Measurements from ENCODE around the gene DSCAM. TPM values are rescaled to one million over a fixed set of nuclear protein-coding genes. Genes with fewer than 3 reads are reported as not detected.

Gene DSCAM
- total and polyA plus RNA-seq, 2 donors (not counting 1 experiment from before 2014, with no cell fraction given), result under 0.01 to 0.01 TPM

- no peak overlapping the region for H3K4me2 ChIP-seq (ENCODE audit: extremely low read depth, insufficient read depth, low read length)
- DNase-seq (ENCODE audit: low read depth in 2 of 2), result no peak
- H3K4me3 ChIP-seq (replicated peaks in 1 of 4; ENCODE audit: control extremely low read depth in 1 of 4, insufficient read depth in 1 of 4, low read depth in 3 of 4, low read length in 4 of 4), result no peak overlapping the region
- no peak overlapping the region for H2AFZ ChIP-seq (ENCODE audit: low read length)
- H3K27me3 ChIP-seq (ENCODE audit: control insufficient read depth, insufficient read depth, low read length), result no peaks in the 10 kb centered on the region
- H3K36me3 ChIP-seq (ENCODE audit: control insufficient read depth, insufficient read depth, low read length), result no peaks in the 10 kb centered on the region
- no peaks in the 10 kb centered on the region for H3K79me2 ChIP-seq (ENCODE audit: control insufficient read depth, insufficient read depth, low read length)
- TF ChIP-seq CTCF (conservative IDR thresholded peaks at IDR 0.05 in 1 of 2, IDR thresholded peaks at IDR 0.05 in 1 of 2; ENCODE audit: low read depth in 1 of 2, low read length in 2 of 2) (no peak), EZH2 (IDR thresholded peaks at IDR 0.05; ENCODE audit: low read length, missing control alignments) (no peak)
- H3K9ac ChIP-seq (ENCODE audit: insufficient read depth, low read length), result no peak overlapping the region
- no peaks in the 10 kb centered on the region for H3K4me1 ChIP-seq (ENCODE audit: control insufficient read depth, extremely low read depth, insufficient read depth, low read length)
- H3K9me3 ChIP-seq (ENCODE audit: control insufficient read depth, insufficient read depth, low read depth, low read length), result no peaks in the 10 kb centered on the region
- H4K20me1 ChIP-seq (ENCODE audit: control insufficient read depth, extremely low read depth, insufficient read depth, low read length), result no peaks in the 10 kb centered on the region
- no peak overlapping the region for H3K27ac ChIP-seq (ENCODE audit: insufficient read depth, low read length)
Observed at GRCh38 chr21:40618191-40618973, 228.6 kb downstream of the DSCAM start.

GRCh38 chr21:40616377-40616704 is 230.6 kb downstream of the DSCAM start:
- no peaks in the 10 kb centered on the region for H3K4me1 ChIP-seq (ENCODE audit: control insufficient read depth, extremely low read depth, insufficient read depth, low read length)
- no peak overlapping the region for H3K4me2 ChIP-seq (ENCODE audit: extremely low read depth, insufficient read depth, low read length)
- H3K9ac ChIP-seq (ENCODE audit: insufficient read depth, low read length), result no peak overlapping the region
- H3K9me3 ChIP-seq (ENCODE audit: control insufficient read depth, insufficient read depth, low read depth, low read length), result no peaks in the 10 kb centered on the region
- H3K27ac ChIP-seq (ENCODE audit: insufficient read depth, low read length), result no peak overlapping the region
- H2AFZ ChIP-seq (ENCODE audit: low read length), result no peak overlapping the region
- no peaks in the 10 kb centered on the region for H4K20me1 ChIP-seq (ENCODE audit: control insufficient read depth, extremely low read depth, insufficient read depth, low read length)
- H3K36me3 ChIP-seq (ENCODE audit: control insufficient read depth, insufficient read depth, low read length), result no peaks in the 10 kb centered on the region
- no peak overlapping the region for H3K4me3 ChIP-seq (replicated peaks in 1 of 4; ENCODE audit: control extremely low read depth in 1 of 4, insufficient read depth in 1 of 4, low read depth in 3 of 4, low read length in 4 of 4)
- DNase-seq (ENCODE audit: low read depth in 2 of 2), result no peak
- H3K79me2 ChIP-seq (ENCODE audit: control insufficient read depth, insufficient read depth, low read length), result no peaks in the 10 kb centered on the region
- H3K27me3 ChIP-seq (ENCODE audit: control insufficient read depth, insufficient read depth, low read length), result no peaks in the 10 kb centered on the region
- TF ChIP-seq CTCF (conservative IDR thresholded peaks at IDR 0.05 in 1 of 2, IDR thresholded peaks at IDR 0.05 in 1 of 2; ENCODE audit: low read depth in 1 of 2, low read length in 2 of 2) (no peak), EZH2 (IDR thresholded peaks at IDR 0.05; ENCODE audit: low read length, missing control alignments) (no peak)

DNA sequence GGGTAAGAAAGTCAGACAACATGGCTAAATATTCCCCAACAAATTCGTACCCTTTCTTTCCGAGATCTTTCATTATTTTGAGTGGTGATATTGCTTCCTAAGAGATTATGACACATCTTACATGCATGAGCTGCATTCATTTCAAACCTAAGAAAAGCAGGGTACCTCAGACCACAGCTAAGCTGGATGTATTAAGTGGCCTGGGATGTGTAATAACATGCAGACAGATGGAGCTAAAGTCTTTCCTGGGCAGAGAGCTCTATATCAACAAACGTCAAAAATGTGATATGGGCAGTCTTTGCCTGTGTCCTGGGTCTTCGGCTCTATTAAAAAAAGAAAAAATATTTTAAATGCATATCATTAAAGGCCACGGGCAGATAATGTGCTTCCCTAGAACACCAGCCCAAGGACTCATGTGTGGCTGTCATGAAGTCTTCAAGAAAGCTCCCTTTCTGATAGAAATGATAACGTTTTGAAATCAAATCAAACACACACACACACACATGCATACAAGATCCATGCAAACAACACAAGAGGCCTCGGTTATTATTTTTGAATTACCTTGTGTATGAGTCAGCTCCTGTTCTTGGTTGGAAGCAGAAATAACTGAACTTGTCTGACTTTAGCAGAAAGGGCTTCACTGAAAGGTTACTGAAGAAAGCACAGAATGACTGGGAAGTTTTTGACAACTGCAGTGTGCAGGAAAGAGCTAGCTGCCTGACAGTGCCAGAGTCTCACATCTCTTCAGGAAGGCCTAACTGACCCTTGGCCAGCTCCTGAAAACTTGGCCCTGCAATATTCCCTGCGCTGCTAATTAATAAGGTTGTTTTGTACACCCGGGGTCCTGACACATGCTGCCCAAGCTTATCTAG is 231.2 kb downstream of the DSCAM start:
- no peaks in the 10 kb centered on the region for H3K4me1 ChIP-seq (ENCODE audit: control insufficient read depth, extremely low read depth, insufficient read depth, low read length)
- no peak overlapping the region for H2AFZ ChIP-seq (ENCODE audit: low read length)
- H3K79me2 ChIP-seq (ENCODE audit: control insufficient read depth, insufficient read depth, low read length), result no peaks in the 10 kb centered on the region
- no peak overlapping the region for H3K4me3 ChIP-seq (replicated peaks in 1 of 4; ENCODE audit: control extremely low read depth in 1 of 4, insufficient read depth in 1 of 4, low read depth in 3 of 4, low read length in 4 of 4)
- H3K36me3 ChIP-seq (ENCODE audit: control insufficient read depth, insufficient read depth, low read length), result no peaks in the 10 kb centered on the region
- H4K20me1 ChIP-seq (ENCODE audit: control insufficient read depth, extremely low read depth, insufficient read depth, low read length), result no peaks in the 10 kb centered on the region
- no peaks in the 10 kb centered on the region for H3K27me3 ChIP-seq (ENCODE audit: control insufficient read depth, insufficient read depth, low read length)
- no peak overlapping the region for H3K4me2 ChIP-seq (ENCODE audit: extremely low read depth, insufficient read depth, low read length)
- H3K27ac ChIP-seq (ENCODE audit: insufficient read depth, low read length), result no peak overlapping the region
- peak in 1 of 2 donors; percentile 62 for DNase-seq (ENCODE audit: low read depth in 2 of 2)
- no peak overlapping the region for H3K9ac ChIP-seq (ENCODE audit: insufficient read depth, low read length)
- no peaks in the 10 kb centered on the region for H3K9me3 ChIP-seq (ENCODE audit: control insufficient read depth, insufficient read depth, low read depth, low read length)
- TF ChIP-seq CTCF (conservative IDR thresholded peaks at IDR 0.05 in 1 of 2, IDR thresholded peaks at IDR 0.05 in 1 of 2; ENCODE audit: low read depth in 1 of 2, low read length in 2 of 2) (no peak), EZH2 (IDR thresholded peaks at IDR 0.05; ENCODE audit: low read length, missing control alignments) (no peak)
